CD4-positive, alpha-beta T cell (primary cell): ENCODE measurements around the gene SLIRP. TPM values are rescaled to one million over a fixed set of nuclear protein-coding genes. Genes with fewer than 3 reads are reported as not detected.
A peak's percentile ranks its signal among the peaks of the same experiment; 100 is the strongest.
"Not testable (repeated sequence)": the region's sequence is repeated elsewhere in the genome, so short reads cannot be mapped to it uniquely, and the experiment has no call there.

Experiments
- ATAC-seq: fragments of 200-7000 bp; cut with Tn5 transposase; one replicate; pipeline ENCODE4 v1.10.0; 2022; ENCODE audit warnings: mild to moderate bottlenecking; ENCODE audit not compliant: poor library complexity
- CTCF ChIA-PET: fragments of 350-600 bp; sonication (Branson Sonifier 250); formaldehyde crosslinking; loops from one replicate; lab custom pipeline; 2021; ENCODE audit warnings: antibody characterized with exemption, inconsistent platforms; lab: Charles Lee
- POLR2A ChIA-PET: fragments of 350-600 bp; sonication (Branson Sonifier 250); formaldehyde crosslinking; loops from one replicate; lab custom pipeline; 2021; ENCODE audit warnings: antibody characterized with exemption, inconsistent platforms; lab: Charles Lee
- DNase-seq, 14 experiments: peaks; one replicate each; pipeline ENCODE4 v3.0.0-alpha.2; 2013 to 2020; ENCODE audit warnings: mixed read lengths in 2 of 14
- H3K27ac ChIP-seq, 2 donors: one replicate each; pipeline versions ENCODE4 v1.5.1 to v1.7.0; 2013; ENCODE audit warnings: low read length in 2 of 2, low read depth in 1 of 2, mild to moderate bottlenecking in 1 of 2
- H3K27me3 ChIP-seq, 2 experiments: 1 replicate in 1 of 2; 2 replicates in 1 of 2; pipeline versions ENCODE4 v1.6.1 to v1.7.0; 2013; ENCODE audit warnings: low read length in 2 of 2, control low read depth in 1 of 2, mild to moderate bottlenecking in 1 of 2, moderate library complexity in 1 of 2; ENCODE audit not compliant: insufficient read depth in 2 of 2, control insufficient read depth in 1 of 2
- H3K36me3 ChIP-seq: one replicate; pipeline ENCODE4 v1.6.1; 2013; ENCODE audit warnings: low read length, control low read depth; ENCODE audit not compliant: insufficient read depth
- H3K4me1 ChIP-seq: one replicate; pipeline ENCODE4 v1.6.1; 2013; ENCODE audit warnings: low read length, control low read depth; ENCODE audit not compliant: insufficient read depth
- H3K4me3 ChIP-seq: one replicate; pipeline ENCODE4 v1.5.1; 2013; ENCODE audit warnings: mild to moderate bottlenecking, low read length, moderate library complexity
- H3K9me3 ChIP-seq, 2 experiments: 1 replicate in 1 of 2; 2 replicates in 1 of 2; pipeline versions ENCODE4 v1.6.1 to v1.7.0; 2013; ENCODE audit warnings: low read length in 2 of 2, mild to moderate bottlenecking in 2 of 2, control low read depth in 1 of 2, moderate library complexity in 1 of 2; ENCODE audit not compliant: control insufficient read depth in 1 of 2, insufficient read depth in 1 of 2
- H3K27ac Mint-ChIP-seq: one replicate; pipeline ENCODE4 v1.8.0; 2020; ENCODE audit warnings: mixed read lengths
- H3K27me3 Mint-ChIP-seq: one replicate; pipeline ENCODE4 v1.8.0; 2021; ENCODE audit warnings: mixed read lengths
- H3K36me3 Mint-ChIP-seq: one replicate; pipeline ENCODE4 v1.8.0; 2021; ENCODE audit warnings: low read depth, mixed read lengths
- H3K4me1 Mint-ChIP-seq: one replicate; pipeline ENCODE4 v1.8.0; 2021; ENCODE audit warnings: low read depth, mixed read lengths
- H3K4me3 Mint-ChIP-seq: one replicate; pipeline ENCODE4 v1.8.0; 2020; ENCODE audit warnings: mild to moderate bottlenecking, mixed read lengths
- H3K9me3 Mint-ChIP-seq: one replicate; pipeline ENCODE4 v1.8.0; 2020; ENCODE audit warnings: mixed read lengths
- intact Hi-C, 2 experiments: fragments of 100-400 bp; cut with DNase I in 1 of 2; cut with micrococcal nuclease in 1 of 2; formaldehyde crosslinking; loops; one replicate each; pipeline versions ENCODE4 v1.15.1 to v1.9.0; 2023 to 2025; cut with DNase I, micrococcal nuclease
- polyA plus RNA-seq, 2 donors: library from polyadenylated mRNA; unstranded; fragments of 120-200 nt; gene quantifications; one replicate each; pipeline ENCODE4 v1.2.1, GENCODE V29; 2013
- total RNA-seq, 174 experiments: library from RNA in 2 of 174; stranded (reverse) in 2 of 174; gene quantifications; one replicate each; pipeline ENCODE4 v1.2.3 and lab custom pipeline; 2021 to 2026
- TF ChIP-seq, protein P1 (sequence below): fragments of 200-600 bp; IDR thresholded peaks from one replicate; pipeline ENCODE4 v1.8.0; 2022; ENCODE audit warnings: antibody characterized with exemption, mild to moderate bottlenecking

The SLIRP gene
- 10 to 100 TPM; 46.8 to 49.7 TPM for total RNA-seq
- 55.8 TPM for polyA plus RNA-seq (2013, experiment 1 of 2)
- polyA plus RNA-seq (2013, experiment 2 of 2), result 45.2 TPM
- 10.8 to 98.8 (median 21.3) reads per million in 172 experiments for total RNA-seq (lab: John Stamatoyannopoulos, UW)

DNA sequence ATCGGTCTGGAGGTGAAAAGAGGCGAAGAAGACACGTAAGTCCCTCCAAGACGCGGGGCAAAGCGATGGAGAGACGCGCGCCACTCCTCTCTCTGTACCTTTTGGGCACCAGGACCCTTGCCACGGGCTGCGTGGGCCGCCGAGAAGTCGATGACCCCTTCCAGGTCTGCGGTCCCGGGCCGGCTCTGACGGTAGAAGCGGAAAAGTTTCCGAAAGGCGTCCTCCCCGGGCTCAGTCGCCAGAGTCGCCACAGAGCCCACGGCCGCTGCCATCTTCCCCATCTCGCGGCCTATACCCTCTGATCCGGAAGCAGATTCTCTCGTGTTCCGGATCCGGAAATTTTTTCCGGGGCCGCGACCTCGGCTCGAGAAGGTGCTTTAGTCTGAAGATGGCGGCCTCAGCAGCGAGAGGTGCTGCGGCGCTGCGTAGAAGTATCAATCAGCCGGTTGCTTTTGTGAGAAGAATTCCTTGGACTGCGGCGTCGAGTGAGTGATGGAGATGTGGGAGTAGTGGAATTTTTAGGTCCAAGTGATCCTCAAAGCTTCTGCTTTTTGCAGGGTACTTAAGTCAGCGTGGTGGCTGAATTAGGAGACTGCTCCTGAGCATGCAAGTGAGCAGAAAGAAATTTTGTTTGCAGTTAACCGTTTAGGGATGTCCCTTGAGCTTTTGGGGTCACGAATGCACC lies at the start of gene SLIRP, which contains the start of gene ALKBH1:
TSS of gene SLIRP (plus strand) at position 380 of the 685 bp plus-strand sequence. CDS start at position 389, 9 bp downstream.
TSS of gene ALKBH1 (minus strand) at position 300 of the 685 bp plus-strand sequence. CDS start at position 281, 19 bp downstream.
- ChIA-PET CTCF (interaction anchor here (1.8 kb wide), 1 partner anchor 248 kb away, joined by 5 read pairs; no protein-coding TSS in a partner anchor), POLR2A (interaction anchor here (0.6 to 1.7 kb wide), 9 partner anchors 12 to 331 kb away, joined by 3 to 17 read pairs (median 4); partner anchors contain the start of genes ADCK1, SAMD15, SNW1 and TMED8)
- peak within 1 kb of the TSS; percentile 87 for H3K27ac Mint-ChIP-seq
- Histone ChIP-seq H3K36me3 (peaks cover 50% of the 10 kb centered on the region), H3K27me3 (no peaks in the 10 kb centered on the region), H3K9me3 (no peaks in the 10 kb centered on the region), H3K4me1 (peaks cover 19% of the 10 kb centered on the region), H3K4me3 (peak within 1 kb of the TSS; percentile 82), H3K27ac (peak within 1 kb of the TSS; percentile 10 to 65)
- intact Hi-C loops, result loop anchor here (1.0 to 10.0 kb wide), 8 partner anchors 52 to 386 kb away; partner anchors contain the start of genes GSTZ1 (in 2 of the 2), POMT2 (in 2 of the 2), ADCK1 (in 1 of the 2) and SAMD15 (in 1 of the 2)
- H3K36me3 Mint-ChIP-seq, result peaks cover 78% of the 10 kb centered on the region
- peak; percentile 98 for ATAC-seq
- peak; percentile 79 to 93 (median 84) for DNase-seq
- peaks cover 54% of the 10 kb centered on the region for H3K4me1 Mint-ChIP-seq
- TF ChIP-seq, protein P1, sequence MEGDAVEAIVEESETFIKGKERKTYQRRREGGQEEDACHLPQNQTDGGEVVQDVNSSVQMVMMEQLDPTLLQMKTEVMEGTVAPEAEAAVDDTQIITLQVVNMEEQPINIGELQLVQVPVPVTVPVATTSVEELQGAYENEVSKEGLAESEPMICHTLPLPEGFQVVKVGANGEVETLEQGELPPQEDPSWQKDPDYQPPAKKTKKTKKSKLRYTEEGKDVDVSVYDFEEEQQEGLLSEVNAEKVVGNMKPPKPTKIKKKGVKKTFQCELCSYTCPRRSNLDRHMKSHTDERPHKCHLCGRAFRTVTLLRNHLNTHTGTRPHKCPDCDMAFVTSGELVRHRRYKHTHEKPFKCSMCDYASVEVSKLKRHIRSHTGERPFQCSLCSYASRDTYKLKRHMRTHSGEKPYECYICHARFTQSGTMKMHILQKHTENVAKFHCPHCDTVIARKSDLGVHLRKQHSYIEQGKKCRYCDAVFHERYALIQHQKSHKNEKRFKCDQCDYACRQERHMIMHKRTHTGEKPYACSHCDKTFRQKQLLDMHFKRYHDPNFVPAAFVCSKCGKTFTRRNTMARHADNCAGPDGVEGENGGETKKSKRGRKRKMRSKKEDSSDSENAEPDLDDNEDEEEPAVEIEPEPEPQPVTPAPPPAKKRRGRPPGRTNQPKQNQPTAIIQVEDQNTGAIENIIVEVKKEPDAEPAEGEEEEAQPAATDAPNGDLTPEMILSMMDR, result no peak
- H3K4me3 Mint-ChIP-seq, result peak within 1 kb of the TSS; percentile 95
- H3K27me3 Mint-ChIP-seq, result no peaks in the 10 kb centered on the region
- H3K9me3 Mint-ChIP-seq, result no peaks in the 10 kb centered on the region

DNA sequence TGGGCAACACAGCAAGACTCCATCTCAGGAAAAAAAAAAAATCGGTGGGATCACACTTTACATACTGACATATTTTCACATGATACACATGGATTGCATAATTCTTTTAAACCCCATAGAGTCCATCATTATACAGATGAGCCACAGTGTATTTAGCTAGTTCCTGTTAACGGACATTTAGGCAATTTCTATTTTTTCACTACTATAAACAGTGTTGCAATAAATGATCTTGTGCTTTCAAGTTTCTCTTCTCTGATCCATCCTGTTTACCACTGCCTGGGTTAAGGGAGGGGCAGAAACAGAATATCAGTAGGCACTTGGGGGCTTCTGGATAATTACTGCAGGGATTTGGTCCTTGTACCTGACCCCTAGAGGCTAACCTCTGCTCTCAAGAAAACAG lies 48.1 kb upstream of the SLIRP start:
- no peaks in the 10 kb centered on the region for H3K9me3 Mint-ChIP-seq
- peak in 2 of 14 experiments; percentile 20 to 29 for DNase-seq
- H3K4me1 ChIP-seq, result no peaks in the 10 kb centered on the region
- H3K36me3 Mint-ChIP-seq, result no peaks in the 10 kb centered on the region
- CTCF ChIA-PET, result no interaction called here
- no peak overlapping the region for H3K4me3 Mint-ChIP-seq
- no peak overlapping the region for H3K27ac ChIP-seq
- intact Hi-C loops, result loop anchor here in 1 of 2 experiments (10.0 kb wide), 2 partner anchors 335 to 905 kb away; no protein-coding TSS in a partner anchor
- POLR2A ChIA-PET, result no interaction called here
- H3K27ac Mint-ChIP-seq, result no peak overlapping the region
- H3K36me3 ChIP-seq, result no peaks in the 10 kb centered on the region
- H3K27me3 Mint-ChIP-seq, result no peaks in the 10 kb centered on the region
- TF ChIP-seq, protein P1, result no peak
- H3K4me1 Mint-ChIP-seq, result peaks cover 4% of the 10 kb centered on the region
- no peaks in the 10 kb centered on the region for H3K9me3 ChIP-seq
- ATAC-seq, result no peak
- no peak overlapping the region for H3K4me3 ChIP-seq
- H3K27me3 ChIP-seq, result no peaks in the 10 kb centered on the region

DNA sequence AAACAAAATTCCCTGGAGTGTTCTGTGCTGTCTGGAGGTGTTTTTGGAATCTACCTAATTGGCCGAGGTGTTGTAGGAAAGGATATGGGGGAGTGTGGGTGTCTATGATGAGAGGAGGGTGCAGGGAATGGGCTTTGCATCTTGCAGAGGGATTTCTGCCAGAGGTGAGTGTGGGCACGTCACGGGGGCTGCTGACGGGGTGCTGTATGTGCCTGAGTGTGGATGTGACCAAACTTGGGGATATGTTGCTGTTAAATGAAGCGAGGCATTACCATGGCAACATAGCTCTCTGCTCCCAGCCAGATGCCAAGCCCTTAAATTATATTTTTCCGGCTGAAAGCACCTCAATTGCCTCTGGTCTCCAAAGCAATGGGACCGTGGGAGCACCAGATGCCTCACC lies 47.1 kb upstream of the SLIRP start:
- TF ChIP-seq, protein P1, result no peak
- H3K4me3 Mint-ChIP-seq, result no peak overlapping the region

GRCh38 chr14:77661562-77661961 lies 46.3 kb upstream of the SLIRP start:
- CTCF ChIA-PET, H3K4me1 ChIP-seq, H3K36me3 Mint-ChIP-seq, H3K9me3 Mint-ChIP-seq, H3K27me3 Mint-ChIP-seq, H3K4me3 ChIP-seq, ATAC-seq, H3K27ac ChIP-seq, H3K27me3 ChIP-seq, intact Hi-C loops, POLR2A ChIA-PET, H3K9me3 ChIP-seq, DNase-seq, H3K36me3 ChIP-seq, H3K27ac Mint-ChIP-seq, H3K4me3 Mint-ChIP-seq, H3K4me1 Mint-ChIP-seq: not testable (repeated sequence)

More for the DNA sequence above, 47.1 kb upstream of the SLIRP start:
- H3K27me3 Mint-ChIP-seq, result no peaks in the 10 kb centered on the region
- no peaks in the 10 kb centered on the region for H3K9me3 ChIP-seq
- no peaks in the 10 kb centered on the region for H3K9me3 Mint-ChIP-seq
- DNase-seq (no peak), ATAC-seq (no peak)
- ChIA-PET CTCF (no interaction called here), POLR2A (no interaction called here)
- H3K4me3 ChIP-seq, result no peak overlapping the region
- no peaks in the 10 kb centered on the region for H3K4me1 ChIP-seq
- H3K27ac Mint-ChIP-seq, result no peak overlapping the region
- intact Hi-C loops, result no loop called here
- H3K36me3 Mint-ChIP-seq, result no peaks in the 10 kb centered on the region
- H3K36me3 ChIP-seq, result no peaks in the 10 kb centered on the region
- H3K27ac ChIP-seq, result no peak overlapping the region
- H3K4me1 Mint-ChIP-seq, result no peaks in the 10 kb centered on the region
- no peaks in the 10 kb centered on the region for H3K27me3 ChIP-seq
